GM18511 (cell line): ENCODE data around the gene SMYD1.
"Not testable (repeated sequence)": the region's sequence is repeated elsewhere in the genome, so short reads cannot be mapped to it uniquely, and the experiment has no call there.

Source experiments
- ATAC-seq: cut with Tn5 transposase; IDR thresholded peaks from one replicate; pipeline ENCODE4 v1.9.1; 2021; ENCODE audit warnings: mild to moderate bottlenecking, moderate library complexity; ENCODE audit not compliant: unreplicated experiment

The SMYD1 gene

DNA sequence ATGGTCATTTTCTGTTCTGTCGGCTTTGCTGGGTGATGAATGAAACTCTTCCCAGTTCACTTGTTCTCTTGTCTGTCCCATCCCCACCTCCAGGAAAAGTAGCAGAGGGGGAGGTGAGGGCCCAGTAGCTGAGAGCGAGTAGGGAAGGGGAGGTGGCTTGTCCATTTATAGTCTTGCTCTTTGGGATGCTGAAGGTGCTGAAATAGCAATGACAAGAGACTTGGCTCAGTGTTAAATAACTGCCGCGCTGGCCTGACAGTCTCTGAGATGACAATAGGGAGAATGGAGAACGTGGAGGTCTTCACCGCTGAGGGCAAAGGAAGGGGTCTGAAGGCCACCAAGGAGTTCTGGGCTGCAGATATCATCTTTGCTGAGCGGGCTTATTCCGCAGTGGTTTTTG is at the start of gene SMYD1:
SMYD1 (plus strand) TSS at position 228 of the 400 bp plus-strand sequence; CDS start at position 268, 40 bp downstream.
- ATAC-seq, result no peak

DNA sequence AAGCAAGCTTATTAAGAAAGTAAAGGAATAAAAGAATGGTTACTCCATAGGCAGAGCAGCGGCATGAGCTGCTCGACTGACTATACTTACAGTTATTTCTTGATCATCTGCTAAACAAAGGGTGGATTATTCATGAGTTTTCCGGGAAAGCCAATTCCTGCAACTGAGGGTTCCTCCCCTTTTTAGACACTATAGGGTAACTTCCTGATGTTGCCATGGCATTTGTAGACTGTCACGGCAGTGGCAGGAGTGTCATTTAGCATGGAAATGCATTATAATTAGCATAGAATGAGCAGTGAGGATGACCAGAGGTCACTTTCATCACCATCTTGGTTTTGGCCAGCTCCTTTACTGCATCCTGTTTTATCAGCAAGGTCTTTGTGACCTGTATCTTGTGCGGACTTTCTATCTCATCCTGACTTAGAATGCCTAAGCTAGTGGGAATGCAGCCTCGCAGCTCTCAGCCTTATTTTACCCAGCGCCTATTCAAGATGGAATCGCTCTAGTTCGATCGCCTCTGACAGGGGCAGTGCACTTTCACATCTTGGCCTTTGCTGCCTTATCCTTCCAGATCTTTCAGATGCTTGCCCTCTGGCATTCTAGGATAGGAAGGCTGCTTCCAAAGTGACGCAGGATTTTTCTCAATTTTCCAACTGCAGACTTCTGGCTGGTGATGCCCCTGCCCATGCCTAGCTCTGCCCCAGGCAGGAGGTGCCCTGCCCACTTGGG is 49.4 kb upstream of the SMYD1 start:
- not testable (repeated sequence) for ATAC-seq

DNA sequence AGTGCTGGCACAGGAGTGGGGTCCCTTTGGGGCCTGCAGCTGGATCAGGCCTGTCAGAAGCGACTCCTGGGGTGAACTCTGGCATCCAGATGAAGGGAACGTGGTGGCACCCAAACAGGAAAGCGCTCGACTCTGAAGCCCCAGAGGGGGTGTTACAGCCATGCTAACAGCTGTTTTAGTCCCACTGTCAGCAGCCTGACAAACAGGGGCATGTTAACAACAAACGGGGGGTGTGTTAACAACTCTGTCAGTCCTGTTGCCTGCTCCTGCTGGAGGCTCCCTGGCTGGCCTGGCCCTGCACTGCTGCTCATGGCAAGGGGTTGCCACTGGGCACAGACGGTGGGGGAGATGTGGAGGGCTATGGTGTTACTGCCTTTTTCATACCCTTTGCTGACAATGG is 48.7 kb upstream of the SMYD1 start:
- ATAC-seq, result no peak

DNA sequence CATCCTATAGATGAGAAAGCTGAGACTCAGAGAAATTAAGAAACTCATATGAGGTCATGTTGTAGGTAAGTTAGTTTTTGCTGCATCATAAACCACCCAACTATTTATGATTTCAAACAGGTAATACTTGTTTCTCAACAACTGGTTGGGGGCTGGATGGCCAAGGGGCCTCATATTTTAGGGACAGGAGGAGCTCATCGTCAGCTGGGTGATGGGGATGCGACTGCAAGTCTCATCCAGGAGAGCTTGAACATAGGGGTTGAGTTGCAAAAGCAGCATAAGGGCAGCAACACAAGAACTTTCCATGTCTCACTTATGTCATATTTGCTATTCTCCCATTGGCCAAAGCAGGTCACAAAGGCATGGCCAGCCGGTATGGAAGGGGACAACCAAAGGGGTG is 47.6 kb upstream of the SMYD1 start:
- ATAC-seq, result no peak

DNA sequence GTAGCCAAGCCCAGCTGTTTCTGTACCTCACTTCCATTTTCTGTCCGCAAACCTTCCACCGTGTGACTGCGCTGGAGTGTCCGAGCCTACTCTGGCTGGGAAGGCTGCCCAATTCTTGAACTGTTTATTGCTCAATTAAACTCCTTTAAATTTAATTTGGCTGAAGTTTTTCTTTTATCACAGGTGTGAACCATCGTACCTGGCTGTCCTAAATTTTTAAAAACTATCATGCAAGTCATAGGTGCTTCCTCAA is 45.0 kb upstream of the SMYD1 start:
- ATAC-seq, result no peak

DNA sequence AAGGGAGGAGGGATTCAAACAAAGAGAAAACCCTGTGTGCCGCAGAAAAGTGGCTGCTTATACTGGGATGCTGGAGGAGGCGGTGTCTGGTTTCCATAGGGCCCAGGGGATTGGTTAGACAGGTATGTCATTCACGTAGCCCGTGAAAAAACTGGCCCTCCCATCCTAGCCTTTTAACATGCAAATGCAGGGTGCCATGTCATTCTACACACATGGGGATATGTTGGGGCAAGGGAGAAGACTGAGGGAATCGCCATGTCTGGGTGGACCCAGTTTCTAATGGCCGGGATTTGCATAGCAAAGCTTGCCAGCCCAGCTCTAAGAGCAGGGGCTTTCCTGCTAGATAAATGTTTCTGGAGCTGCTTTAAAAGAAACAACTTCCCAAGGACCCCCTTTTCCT is 43.1 kb upstream of the SMYD1 start:
- no peak for ATAC-seq

DNA sequence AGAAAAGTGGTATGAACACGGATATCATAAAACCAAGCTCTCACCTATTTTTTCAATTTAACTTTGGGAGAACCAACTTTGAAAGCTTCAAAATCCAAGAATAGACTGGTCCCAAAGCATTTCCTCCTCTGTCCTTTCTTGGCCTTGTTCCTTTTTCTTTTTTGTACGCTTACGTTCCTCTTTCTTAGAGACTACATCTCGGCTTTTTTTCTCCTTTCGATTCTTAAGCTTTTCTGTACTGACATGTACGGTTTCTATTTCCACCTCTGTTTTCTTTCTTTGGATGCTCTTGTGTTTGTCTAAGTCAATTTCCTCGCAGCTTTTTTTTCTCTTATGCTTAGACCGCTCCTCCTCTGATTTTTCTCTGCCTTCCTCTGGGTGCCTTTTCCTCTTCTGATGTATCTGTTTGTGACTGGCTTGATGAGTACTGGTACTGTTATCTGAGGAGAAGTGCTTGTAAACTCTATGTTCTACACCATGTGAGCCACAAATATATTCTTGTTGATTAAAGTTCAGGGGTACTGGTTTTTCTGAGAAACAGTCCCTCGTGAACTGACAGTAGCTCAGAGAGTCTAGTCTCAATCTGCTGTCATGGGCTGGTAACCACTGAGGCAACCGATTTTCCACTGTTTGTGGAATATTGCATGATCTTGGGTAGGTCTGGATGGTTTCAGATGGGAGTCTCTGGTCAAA is 39.8 kb upstream of the SMYD1 start:
- no peak for ATAC-seq

DNA sequence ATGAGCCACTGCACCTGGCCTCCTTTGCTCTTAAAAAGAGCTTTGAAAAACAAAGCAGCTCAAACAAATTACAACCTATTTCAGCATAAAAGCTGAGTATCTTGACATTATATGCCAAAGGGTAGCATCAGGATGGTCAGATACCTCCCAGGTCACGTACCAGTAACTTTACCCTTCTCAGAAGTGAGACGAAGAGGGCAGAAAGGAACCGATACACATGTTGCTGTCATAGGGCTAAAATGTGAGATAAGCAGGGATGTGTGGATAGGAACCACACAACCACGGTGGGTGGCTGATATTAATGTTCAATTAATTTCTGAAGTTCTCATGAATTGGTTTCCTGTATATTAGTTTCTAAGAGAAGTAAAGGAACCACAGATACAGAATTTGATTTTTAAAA is 38.7 kb upstream of the SMYD1 start:
- ATAC-seq, result no peak

DNA sequence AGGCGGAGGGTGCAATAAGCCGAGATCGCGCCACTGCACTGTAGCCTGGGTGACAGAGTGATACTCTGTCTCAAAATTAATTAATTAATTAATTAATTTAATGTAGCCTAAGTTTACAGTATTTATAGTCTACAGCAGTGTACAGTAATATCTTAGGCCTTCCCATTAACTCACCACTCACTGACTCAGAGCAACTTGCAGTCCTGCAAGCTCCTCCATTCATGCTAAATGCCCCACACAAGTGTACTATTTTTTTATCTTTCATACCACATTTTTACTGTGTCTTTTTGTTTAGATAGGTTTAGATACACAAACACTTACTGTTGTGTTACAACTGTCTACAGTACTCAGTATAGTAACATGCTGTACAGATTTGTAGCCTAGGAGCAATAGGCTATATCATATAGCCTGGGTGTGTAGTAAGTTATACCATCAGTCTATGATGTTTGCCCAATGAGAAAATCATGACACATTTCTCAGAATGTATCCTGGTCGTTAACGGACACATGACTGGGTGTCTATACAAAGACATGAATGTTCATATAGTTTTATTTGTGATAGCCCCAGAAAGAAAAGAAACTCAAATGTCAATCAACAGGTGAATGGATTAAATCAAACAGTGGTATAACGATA is 35.4 kb upstream of the SMYD1 start:
- no peak for ATAC-seq

DNA sequence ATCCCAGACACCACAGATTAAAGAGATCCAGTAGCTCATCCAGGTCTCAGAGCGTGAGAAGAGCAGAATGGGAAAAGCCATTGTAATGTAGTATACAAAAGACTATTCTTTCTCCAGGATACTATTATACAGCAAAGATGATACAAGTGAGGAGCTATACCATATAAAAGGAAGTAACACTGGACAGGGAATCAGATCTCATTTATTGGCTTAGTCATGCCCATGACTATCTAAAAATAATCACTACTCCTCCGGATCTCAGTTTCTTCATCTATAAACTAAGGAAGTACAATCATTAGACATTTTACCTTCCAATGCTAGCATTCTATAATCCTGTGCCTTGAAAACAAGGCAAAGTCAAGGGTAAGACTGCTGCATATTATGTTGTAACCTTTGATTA is 31.4 kb upstream of the SMYD1 start:
- no peak for ATAC-seq

DNA sequence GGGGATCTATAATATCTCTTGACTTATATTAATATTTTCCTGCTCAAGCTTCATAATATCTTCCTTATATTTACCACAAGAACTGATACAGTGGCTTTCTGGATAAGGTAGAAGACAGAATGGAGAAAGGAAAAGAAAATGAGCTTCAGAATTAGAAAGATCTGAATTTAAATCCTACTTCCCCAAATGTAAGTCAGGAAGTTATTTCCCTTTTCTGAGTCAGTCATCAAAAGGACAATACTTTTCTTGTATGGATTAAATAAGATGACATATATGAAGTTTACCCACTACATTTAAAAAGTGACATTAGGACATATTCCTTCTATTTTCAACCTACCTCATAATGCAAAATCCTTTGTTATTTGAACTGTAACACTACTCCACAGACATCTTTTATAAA is 31.0 kb upstream of the SMYD1 start:
- ATAC-seq, result no peak

DNA sequence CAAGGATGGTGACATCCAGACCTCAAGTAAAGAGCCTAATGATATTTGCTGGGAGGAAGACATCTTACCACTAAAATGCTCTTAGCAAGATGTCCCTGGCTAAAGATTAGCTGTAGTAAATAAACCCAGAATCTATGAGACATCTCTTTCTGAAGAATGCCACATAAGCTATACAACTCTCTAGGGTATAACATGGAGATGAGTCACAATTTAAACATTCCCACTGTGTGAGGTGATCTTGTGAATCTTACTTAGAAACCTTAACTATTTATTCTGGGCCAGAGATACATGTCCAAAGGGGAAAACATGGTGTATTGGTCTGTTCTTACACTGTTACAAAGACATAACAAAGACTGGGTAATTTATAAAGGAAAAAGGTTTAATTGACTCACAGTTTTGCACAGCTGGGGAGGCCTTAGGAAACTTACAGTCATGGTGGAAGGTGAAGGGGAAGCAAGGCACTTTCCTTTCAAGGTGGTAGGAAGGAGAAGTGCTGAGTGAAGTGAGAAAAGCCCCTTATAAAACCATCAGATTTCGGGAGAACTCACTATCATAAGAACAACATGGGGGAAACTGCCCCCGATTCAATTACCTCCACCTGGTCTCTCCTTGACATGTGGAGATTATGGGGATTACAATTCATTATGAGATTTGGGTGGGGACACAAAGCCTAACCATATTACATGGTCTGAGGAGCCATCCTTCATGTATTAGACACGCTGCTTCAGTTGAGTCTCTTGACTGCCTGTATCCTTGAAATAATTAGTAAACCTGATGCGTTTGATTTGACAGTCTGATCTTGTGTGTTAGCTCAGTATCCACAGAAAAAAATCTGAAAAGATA is 29.1 kb upstream of the SMYD1 start:
- no peak for ATAC-seq

DNA sequence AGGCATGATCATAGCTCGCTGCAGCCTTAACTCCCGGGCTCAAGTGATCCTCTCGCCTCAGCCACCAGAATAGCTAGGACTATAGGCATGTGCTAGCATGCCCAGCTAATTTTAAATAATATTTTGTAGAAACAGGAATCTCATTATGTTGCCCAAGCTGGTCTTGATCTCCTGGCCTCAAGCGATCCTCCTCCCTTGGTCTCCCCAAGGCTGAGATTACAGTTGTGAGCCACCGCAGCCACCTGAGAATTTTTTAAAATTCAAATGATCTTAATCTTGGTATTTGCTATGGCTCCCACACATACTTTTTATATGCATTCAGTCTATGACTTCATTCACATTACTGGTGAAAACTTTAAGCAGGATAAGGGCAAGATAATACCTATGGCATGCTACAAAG is 25.1 kb upstream of the SMYD1 start:
- no peak for ATAC-seq

DNA sequence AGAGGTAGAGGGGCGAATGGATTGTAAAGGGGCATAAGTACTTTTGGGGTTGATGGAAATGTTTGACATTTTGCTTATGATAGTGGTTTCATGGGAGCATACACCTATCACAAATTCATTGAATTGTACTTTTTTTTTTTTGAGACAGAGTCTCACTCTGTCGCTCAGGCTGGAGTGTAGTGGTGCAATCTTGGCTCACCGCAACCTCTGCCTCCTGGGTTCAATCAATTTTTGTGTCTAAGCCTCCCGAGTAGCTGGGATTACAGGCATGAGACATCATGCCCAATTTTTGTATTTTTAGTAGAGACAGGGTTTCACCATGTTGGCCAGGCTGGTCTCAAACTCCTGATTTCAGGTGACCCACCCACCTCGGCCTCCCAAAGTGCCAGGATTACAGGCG is 22.1 kb upstream of the SMYD1 start:
- not testable (repeated sequence) for ATAC-seq

DNA sequence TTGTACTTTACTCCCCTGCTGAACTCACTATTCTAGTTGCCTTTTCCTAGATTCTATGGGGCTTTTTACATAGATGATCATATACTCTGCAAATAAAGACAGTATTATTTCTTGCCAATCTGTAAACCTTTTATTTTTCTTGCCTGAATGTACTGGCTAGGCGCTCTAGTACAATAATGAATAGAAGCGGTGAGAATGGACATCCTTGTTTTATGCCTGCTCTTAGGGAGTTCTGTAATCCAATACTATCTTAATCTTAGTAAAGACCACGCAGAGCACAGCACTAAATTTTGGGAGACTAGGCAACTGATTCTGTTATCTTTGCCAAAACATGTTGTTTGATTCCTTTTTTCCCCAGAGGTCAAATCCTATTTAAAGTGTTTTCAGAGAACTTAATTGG is 19.1 kb upstream of the SMYD1 start:
- no peak for ATAC-seq

DNA sequence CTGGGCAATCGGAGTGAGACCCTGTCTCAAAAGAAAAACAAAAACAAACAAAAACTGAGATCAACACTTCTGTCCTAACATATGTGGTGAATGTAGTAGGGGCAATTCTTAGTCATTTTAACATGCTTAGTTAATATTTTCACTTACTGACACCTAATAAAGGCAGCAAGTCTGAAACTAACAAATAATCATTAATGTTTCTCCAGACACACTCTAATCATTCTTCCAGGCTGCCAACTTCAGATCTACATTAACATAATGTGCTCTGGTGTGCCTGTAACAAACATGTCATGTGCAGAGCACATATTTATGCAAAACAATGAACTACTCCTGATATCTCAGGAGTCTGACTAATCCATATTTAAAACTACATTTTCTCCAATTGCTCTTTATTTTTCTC is 18.0 kb upstream of the SMYD1 start:
- peak; percentile 40 for ATAC-seq

DNA sequence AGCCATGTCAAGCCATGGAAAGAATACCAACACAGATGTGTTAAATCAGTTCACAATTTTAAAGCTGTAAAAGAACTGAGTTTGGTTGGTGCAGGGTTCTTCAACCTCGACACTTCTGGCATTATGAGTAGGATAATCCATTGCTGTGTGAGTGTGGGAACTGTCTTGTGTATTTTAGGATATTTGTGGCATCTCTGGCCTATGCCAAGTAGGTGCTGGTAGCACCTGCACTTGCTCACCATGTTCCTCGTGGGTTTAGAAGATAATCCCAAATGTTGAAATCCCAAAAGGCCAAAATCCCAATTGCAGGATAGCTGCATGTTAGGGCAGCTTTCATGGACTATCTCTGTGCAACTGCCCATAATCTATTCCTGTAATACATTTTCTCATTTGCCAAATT is 15.8 kb upstream of the SMYD1 start:
- ATAC-seq, result no peak

DNA sequence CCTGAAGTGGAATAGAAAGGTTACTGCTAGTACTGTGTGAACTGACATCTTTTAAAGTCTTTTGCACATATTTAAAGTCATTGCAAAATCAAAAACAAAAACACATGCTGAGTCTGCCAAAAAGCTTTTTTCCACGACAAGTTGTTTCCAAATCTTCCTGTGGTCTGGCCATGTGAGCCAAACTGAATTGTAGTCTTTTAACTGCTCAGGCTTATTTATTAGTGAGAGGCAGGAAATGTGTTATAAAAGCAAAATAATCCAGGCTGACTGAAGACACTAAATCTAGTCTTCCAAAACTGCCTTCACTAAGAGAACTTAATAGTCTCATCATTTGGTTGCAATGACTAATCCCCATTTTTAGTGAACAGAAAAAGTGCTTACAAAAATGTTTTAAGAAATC is 14.3 kb upstream of the SMYD1 start:
- no peak for ATAC-seq

DNA sequence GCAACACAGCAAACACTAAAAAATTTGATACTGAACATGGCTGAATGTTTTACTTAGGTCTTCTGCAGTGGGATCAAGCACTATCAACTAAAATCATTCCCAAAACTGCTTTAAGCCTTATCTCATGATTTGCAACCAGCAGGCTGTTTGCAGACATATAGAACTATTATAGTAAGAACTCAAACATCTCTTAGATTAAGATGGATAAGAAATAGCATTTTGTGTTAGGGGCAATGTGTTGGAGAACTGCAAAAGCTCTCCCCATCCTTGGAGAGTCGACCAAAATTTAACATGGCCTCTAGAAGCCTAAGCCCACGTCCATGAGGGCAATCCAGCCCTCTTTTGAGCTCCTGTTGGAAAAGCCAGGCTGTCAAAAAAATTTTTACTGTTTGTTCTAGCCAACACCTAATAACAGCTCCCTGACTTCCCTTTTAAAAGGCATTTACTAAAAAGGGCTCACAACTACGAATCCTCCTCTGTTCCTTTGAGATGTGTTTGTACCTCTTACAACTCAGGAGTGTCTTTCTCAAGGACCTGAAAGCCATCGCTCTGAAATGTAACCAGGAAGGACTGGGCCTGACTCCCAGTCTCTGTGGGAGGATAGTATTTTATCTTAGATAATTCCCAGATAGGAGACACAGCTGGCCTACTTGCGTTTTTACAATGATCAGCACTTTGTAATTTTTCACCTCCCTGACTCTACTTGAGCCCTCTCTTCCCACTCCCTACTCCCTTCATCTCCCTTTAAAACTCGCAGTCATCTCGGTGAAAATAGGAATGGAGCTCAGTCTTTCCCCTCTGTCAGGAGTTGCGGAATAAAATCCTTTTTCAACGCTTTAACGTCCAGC is 13.5 kb upstream of the SMYD1 start:
- no peak for ATAC-seq

DNA sequence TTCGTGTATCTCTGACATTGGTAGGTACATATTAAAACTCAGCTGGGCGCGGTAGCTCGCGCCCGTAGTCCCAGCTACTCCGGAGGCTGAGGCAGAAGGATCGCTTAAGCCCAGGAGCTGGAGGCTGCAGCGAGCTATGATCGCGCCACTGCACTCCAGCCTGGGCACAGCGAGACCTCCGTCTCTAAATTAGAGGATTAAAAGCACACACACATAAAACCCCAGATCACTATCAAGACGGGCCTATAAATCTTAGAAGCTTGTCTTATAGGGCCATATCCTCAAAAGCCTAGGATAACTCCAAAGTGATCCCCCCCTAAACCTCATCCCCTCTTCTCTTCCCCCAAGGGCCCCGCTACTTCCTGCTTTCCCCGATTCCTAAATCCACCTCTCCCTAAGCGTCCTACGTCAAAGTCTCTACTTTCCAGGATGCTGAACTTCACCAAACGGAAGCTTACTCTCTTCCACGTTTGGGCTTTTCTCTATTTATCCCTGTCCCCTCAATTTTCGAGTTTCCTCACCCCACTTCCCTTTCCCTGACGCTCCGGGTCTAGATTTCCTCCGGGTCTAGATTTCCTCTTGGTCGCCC is 12.7 kb upstream of the SMYD1 start:
- no peak for ATAC-seq
